Chondrocyte (in vitro differentiated cells): ENCODE results near the gene LRRC8D. TPM values are rescaled to one million over a fixed set of nuclear protein-coding genes. Genes with fewer than 3 reads are reported as not detected.

ENCODE experiments used
- DNase-seq: peaks from one replicate; pipeline ENCODE4 v3.0.0; 2021; ENCODE audit warnings: mixed read lengths, low spot score
- H3K27ac Mint-ChIP-seq: one replicate; pipeline ENCODE4 v1.8.0; 2021; ENCODE audit warnings: mild to moderate bottlenecking, moderate library complexity, mixed read lengths; ENCODE audit not compliant: unreplicated experiment
- H3K27me3 Mint-ChIP-seq: 2 replicates; pipeline ENCODE4 v1.8.0; 2021; ENCODE audit warnings: low read depth, mixed read lengths
- H3K36me3 Mint-ChIP-seq: 2 replicates; pipeline ENCODE4 v1.8.0; 2021; ENCODE audit warnings: low read depth, mixed read lengths
- H3K4me1 Mint-ChIP-seq: 2 replicates; pipeline ENCODE4 v1.8.0; 2021; ENCODE audit warnings: low read depth, mild to moderate bottlenecking, mixed read lengths
- H3K4me3 Mint-ChIP-seq: one replicate; pipeline ENCODE4 v1.8.0; 2021; ENCODE audit warnings: mild to moderate bottlenecking, moderate library complexity, mixed read lengths; ENCODE audit not compliant: unreplicated experiment
- H3K9me3 Mint-ChIP-seq: 2 replicates; pipeline ENCODE4 v1.8.0; 2021; ENCODE audit warnings: low read depth, mixed read lengths
- CTCF ChIP-seq: fragments of 200-600 bp; sonication (generic); IDR thresholded peaks from 2 replicates; pipeline ENCODE4 v1.5.0; 2021; ENCODE audit warnings: antibody characterized with exemption, mild to moderate bottlenecking, moderate library complexity
- total RNA-seq: library from RNA; stranded (reverse); gene quantifications from 3 replicates; pipeline ENCODE4 v1.2.1, GENCODE V29; 2021

The LRRC8D gene
- total RNA-seq, 1 donor from 2014 or later: 14.9 TPM

- no peak for TF ChIP-seq CTCF
- no peaks in the 10 kb centered on the region for H3K9me3 Mint-ChIP-seq
- H3K36me3 Mint-ChIP-seq: no peaks in the 10 kb centered on the region
- no peak overlapping the region for H3K4me3 Mint-ChIP-seq
- H3K4me1 Mint-ChIP-seq: peaks cover 10% of the 10 kb centered on the region
- DNase-seq: no peak
- no peak overlapping the region for H3K27ac Mint-ChIP-seq
- H3K27me3 Mint-ChIP-seq: no peaks in the 10 kb centered on the region
Observed at GRCh38 chr1:89836252-89837035, 15.6 kb downstream of the LRRC8D start.

GRCh38 chr1:89837036-89837481 lies 16.2 kb downstream of the LRRC8D start:
- no peak overlapping the region for H3K27ac Mint-ChIP-seq
- TF ChIP-seq CTCF: no peak
- peaks cover 10% of the 10 kb centered on the region for H3K4me1 Mint-ChIP-seq
- no peak for DNase-seq
- H3K9me3 Mint-ChIP-seq: no peaks in the 10 kb centered on the region
- no peaks in the 10 kb centered on the region for H3K27me3 Mint-ChIP-seq
- no peaks in the 10 kb centered on the region for H3K36me3 Mint-ChIP-seq
- H3K4me3 Mint-ChIP-seq: no peak overlapping the region

GRCh38 chr1:89837510-89837909 lies 16.7 kb downstream of the LRRC8D start:
- H3K4me3 Mint-ChIP-seq: no peak overlapping the region
- peaks cover 10% of the 10 kb centered on the region for H3K4me1 Mint-ChIP-seq
- H3K9me3 Mint-ChIP-seq: no peaks in the 10 kb centered on the region
- H3K36me3 Mint-ChIP-seq: no peaks in the 10 kb centered on the region
- no peaks in the 10 kb centered on the region for H3K27me3 Mint-ChIP-seq
- TF ChIP-seq CTCF: no peak
- DNase-seq: no peak
- H3K27ac Mint-ChIP-seq: no peak overlapping the region

- Mint-ChIP-seq H3K36me3 (no peaks in the 10 kb centered on the region), H3K4me1 (peaks cover 20% of the 10 kb centered on the region), H3K27ac (no peak overlapping the region), H3K27me3 (no peaks in the 10 kb centered on the region), H3K4me3 (no peak overlapping the region), H3K9me3 (no peaks in the 10 kb centered on the region)
- no peak for DNase-seq
- TF ChIP-seq CTCF: no peak
Observed at GRCh38 chr1:89839516-89839915, 18.7 kb downstream of the LRRC8D start.

- H3K27me3 Mint-ChIP-seq: no peaks in the 10 kb centered on the region
- no peak overlapping the region for H3K4me3 Mint-ChIP-seq
- no peaks in the 10 kb centered on the region for H3K9me3 Mint-ChIP-seq
- DNase-seq: no peak
- TF ChIP-seq CTCF: no peak
- no peak overlapping the region for H3K27ac Mint-ChIP-seq
- H3K4me1 Mint-ChIP-seq: peaks cover 23% of the 10 kb centered on the region
- H3K36me3 Mint-ChIP-seq: no peaks in the 10 kb centered on the region
Observed at GRCh38 chr1:89841507-89841906, 20.7 kb downstream of the LRRC8D start.
